GM19099 (cell line): ENCODE data around the gene RANBP17.

Source experiments
- POLR2A ChIP-seq: IDR thresholded peaks from 3 replicates; pipeline ENCODE4 v1.6.1; 2011; ENCODE audit warnings: low read depth; ENCODE audit not compliant: insufficient read length; ENCODE audit errors: extremely low read depth

Gene RANBP17

DNA sequence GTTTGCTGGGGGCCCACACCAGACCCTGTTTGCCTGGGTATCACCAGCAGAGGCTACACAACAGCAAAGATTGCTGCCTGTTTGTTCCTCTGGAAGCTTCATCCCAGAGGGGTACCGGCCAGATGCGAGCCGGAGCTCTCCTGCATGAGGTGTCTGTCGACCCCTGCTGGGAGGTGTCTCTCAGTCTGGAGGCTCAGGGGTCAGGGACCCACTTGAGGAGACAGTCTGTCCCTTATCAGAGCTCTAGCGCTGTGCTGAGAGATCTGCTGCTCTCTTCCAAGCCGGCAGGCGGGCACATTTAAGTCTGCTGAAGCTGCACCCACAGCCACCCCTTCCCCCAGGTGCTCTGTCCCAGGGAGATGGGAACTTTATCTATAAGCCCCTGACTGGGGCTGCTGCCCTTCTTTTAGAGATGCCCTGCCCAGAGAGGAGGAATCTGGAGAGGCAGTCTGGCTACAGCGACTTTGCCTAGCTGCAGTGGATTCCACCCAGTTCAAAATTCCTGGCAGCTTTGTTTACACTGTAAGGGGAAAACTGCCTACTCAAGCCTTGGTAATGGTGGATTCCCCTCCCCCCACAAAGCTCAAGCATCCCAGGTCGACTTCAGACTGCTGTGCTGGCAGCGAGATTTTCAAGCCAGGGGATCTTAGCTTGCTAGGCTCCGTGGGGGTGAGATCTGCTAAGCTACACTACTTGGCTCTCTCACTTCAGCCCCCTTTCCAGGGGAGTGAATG is 241.2 kb downstream of the RANBP17 start:
- TF ChIP-seq POLR2A: no peak

- no peak for TF ChIP-seq POLR2A
These were observed 245.9 kb downstream of the RANBP17 start for GRCh38 chr5:171107669-171108068.

DNA sequence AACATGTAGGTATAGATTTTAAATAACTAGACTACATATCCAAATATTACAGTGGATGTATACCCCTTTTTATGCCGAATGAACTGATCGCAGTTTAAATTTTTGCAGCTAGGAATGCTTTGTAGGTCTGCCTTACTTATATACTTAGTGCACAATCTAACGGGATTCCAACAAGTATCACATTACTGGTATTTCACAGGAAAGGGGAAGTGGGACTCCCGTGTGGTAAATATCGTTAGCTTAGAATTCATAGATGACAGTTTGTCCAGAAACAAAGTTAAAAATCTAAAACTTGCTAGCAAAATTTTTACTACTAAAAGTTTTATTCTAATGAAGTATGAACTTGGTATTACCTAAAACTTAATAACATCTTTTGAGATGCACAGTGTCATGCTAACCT is 253.7 kb downstream of the RANBP17 start:
- TF ChIP-seq POLR2A: no peak

- TF ChIP-seq POLR2A: no peak
These were observed 254.9 kb downstream of the RANBP17 start for GRCh38 chr5:171116719-171117118.

GRCh38 chr5:171120986-171121622 is 259.3 kb downstream of the RANBP17 start:
- TF ChIP-seq POLR2A: no peak

DNA sequence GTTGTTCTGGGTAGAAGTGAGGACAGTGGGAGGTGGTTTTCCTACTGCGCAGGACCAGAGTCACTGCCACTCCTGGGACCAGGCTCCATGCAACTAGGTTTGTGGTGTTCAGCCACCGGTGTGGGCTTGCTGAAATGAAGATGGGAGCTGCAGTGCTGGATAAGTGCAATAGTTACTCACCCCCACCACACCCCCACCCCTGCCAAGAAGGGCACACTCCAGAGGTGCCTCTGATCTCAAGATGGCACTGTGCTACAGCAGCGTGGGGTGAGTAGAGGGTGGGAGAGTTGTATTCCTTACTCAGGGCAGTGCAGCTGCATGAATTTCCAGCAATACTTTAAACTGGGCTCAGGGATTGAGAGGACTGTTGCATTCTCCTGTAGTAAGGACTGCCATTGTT is 259.8 kb downstream of the RANBP17 start:
- no peak for TF ChIP-seq POLR2A

DNA sequence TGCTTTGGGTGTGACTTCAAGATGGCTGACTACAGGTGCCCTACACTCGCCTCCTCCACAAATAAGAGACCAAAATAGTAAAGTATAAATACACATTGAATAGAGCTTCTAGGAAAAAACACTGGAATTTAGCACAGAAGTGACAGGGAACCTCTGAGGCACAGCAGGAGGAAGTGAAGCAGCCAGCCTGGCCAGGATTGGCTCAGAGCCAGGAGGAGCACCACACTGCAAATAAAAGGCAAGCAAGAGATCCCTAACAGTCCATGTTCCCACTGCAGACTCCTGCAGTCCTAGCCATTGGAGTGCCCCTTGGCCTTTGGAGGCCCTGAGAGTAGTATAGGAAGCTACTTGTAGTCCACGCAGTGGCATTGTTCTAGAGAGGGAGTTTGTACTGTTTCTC is 260.6 kb downstream of the RANBP17 start:
- TF ChIP-seq POLR2A: no peak

DNA sequence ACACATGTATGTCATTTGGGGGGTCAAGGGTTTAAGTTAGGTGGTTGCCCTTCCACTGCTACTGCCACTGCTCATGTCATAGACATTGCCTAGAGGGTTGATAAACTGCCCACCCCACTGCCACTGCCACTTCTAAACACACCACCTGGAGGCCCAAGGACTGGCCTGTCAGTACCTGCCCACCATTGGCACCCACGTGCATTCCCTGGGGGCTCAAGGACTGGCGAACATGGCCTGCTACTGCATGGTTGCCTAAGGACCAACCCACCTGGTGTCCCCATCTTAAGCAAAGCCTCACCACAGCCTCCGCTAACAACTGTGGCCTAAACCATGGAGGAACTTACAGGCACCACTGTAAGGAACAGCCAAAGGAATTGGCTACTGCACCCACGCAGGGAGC is 261.6 kb downstream of the RANBP17 start:
- TF ChIP-seq POLR2A: no peak

- TF ChIP-seq POLR2A: no peak
These were observed 265.5 kb downstream of the RANBP17 start for GRCh38 chr5:171127314-171127713.

GRCh38 chr5:171128136-171128535 is 266.3 kb downstream of the RANBP17 start:
- TF ChIP-seq POLR2A: no peak

GRCh38 chr5:171129308-171129707 is 267.5 kb downstream of the RANBP17 start:
- no peak for TF ChIP-seq POLR2A

- no peak for TF ChIP-seq POLR2A
These were observed 269.7 kb downstream of the RANBP17 start for GRCh38 chr5:171131497-171131896.

DNA sequence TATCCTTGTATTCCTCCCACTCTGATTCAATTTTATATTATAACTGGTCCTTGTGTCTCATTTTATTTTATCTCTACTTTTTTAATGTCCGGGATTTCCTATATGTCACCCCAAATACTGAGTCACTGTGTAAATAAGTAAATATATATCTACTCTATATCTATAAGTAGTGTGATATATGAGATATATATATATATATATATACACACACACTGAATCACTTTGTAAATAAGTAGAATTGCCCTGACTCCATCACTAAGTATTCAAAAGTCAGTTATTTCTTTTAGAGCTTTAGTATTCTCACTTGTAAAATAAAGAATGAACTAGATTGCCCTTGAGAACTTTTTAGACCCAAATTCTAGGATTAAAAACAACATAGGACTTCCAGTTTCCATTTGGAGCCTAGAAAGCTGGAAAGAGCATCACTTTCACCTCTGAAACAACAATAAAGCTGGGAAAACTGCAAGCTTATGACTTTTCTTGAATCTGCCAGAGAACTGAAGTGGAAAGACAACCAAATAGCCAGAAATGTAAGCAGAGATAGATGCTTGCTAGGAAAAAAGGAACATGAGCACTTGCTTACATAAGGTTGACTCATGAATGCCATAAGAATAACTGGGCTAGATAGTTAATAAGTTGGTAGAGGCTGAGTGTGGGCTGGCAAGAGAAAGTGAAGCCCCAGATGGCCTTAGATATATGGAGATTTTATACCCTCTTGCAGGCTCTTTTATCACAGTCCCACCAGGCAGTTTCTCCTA is 276.1 kb downstream of the RANBP17 start:
- TF ChIP-seq POLR2A: no peak

- no peak for TF ChIP-seq POLR2A
These were observed 277.4 kb downstream of the RANBP17 start for GRCh38 chr5:171139227-171139626.

DNA sequence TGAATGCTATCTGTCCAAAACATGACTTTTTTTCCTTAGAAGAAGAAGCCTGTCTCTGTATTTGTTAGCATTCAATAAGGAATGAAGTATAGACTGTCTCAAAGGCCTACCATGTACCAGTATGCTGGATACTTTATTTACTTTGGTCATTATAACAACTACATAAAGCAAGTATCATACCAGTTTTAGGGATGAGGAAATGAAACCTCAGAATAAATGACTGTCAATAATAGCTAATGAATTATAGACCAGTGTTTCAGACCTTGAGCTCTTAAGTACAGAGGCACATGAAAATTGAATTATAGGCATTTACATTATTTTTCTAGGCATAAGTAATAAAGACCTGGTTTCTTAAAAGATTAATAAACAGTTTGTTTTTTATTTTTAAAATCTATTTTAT is 280.8 kb downstream of the RANBP17 start:
- no peak for TF ChIP-seq POLR2A

- TF ChIP-seq POLR2A: no peak
These were observed 281.4 kb downstream of the RANBP17 start for GRCh38 chr5:171143171-171143570.
